Measurements from ENCODE around the gene C7orf25.

Gene C7orf25

GRCh38 chr7:42911454-42912447 lies at the start of gene C7orf25:
Gene C7orf25 (minus strand): TSS chr7:42912070. CDS start chr7:42910900, 1,170 bp downstream.
- peak; percentile 97 for DNase-seq (ENCODE audit: low spot score)

GRCh38 chr7:42961170-42961569 lies 49.3 kb upstream of the C7orf25 start:
- no peak for DNase-seq (ENCODE audit: low spot score)

- DNase-seq (ENCODE audit: low spot score), result no peak
These were observed 48.9 kb upstream of the C7orf25 start for GRCh38 chr7:42960762-42961161.

DNA sequence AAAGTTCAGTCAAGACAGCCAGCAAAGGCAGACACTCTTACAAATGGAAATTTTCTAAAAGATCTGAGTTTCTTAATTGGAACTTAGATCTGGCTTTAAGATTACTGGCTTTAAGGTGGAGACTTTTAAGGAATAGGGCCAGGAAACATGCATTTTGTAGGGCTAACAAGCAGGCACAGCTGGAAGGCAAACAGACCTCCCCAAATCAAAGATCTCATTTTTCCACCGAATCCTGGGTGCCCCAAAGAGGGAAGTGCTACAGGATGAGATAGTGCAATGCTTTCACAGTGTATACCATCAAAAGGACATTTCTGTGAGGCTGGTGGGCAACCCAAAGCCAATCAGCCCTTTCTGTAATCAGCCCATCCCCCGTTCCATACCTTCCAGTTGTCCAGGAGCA lies 47.7 kb upstream of the C7orf25 start:
- DNase-seq (ENCODE audit: low spot score), result no peak

DNA sequence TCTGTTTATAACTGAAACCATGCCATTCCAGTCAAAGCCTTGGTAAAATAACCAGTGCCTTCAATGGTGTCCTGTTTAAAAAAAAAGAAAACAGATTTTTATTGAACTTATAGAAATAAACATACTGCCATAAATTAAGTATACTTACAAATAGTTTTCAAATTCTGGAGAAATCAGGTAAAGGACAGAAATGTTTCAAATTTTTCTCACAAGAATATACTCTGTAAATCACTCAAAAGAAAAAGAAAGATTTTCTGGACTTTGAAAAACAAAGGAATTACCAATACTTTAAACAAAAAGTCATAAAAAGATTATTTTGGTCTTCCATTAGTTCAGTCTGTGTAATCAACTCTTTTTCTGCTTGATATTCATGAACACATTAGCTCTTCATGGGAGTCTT lies 44.2 kb upstream of the C7orf25 start:
- no peak for DNase-seq (ENCODE audit: low spot score)

DNA sequence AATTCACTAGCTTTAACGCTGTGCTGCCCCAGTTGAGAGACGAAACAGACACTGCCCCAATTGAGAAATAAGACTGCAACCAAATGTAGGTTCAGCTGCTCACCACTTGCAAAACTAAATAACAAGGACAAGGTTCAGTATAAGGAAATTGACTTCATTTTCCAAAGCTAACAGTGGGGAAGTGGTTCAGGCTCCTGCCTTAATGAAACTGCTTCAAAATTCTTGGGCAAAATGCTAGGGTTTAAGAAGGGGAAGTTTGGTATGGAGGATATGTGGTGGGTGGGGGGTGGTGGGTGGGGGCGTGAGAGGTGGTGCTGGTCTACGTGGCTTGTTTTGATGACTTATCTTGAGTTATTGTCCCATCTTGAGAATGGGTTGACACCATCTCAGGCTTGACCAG lies 42.1 kb upstream of the C7orf25 start:
- DNase-seq (ENCODE audit: low spot score), result no peak

GRCh38 chr7:42952328-42952727 lies 40.5 kb upstream of the C7orf25 start:
- no peak for DNase-seq (ENCODE audit: low spot score)

- DNase-seq (ENCODE audit: low spot score), result no peak
These were observed 38.5 kb upstream of the C7orf25 start for GRCh38 chr7:42950417-42950816.

- DNase-seq (ENCODE audit: low spot score), result no peak
These were observed 35.7 kb upstream of the C7orf25 start for GRCh38 chr7:42947521-42947920.

DNA sequence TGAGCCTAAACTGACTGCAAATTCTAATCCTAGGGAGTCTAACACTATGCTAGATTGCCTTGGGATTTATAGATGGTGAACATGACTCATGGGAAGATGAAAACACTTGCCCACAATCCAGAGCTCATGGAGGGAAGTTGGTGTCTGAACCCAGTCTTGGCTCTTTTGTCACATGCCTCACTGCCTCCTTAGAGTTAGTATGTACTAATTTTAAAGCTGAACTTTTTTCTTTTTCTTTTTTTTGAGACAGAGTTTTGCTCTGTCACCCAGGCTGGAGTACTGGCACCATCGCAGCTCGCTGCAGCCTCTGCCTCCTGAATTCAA lies 34.7 kb upstream of the C7orf25 start:
- no peak for DNase-seq (ENCODE audit: low spot score)

DNA sequence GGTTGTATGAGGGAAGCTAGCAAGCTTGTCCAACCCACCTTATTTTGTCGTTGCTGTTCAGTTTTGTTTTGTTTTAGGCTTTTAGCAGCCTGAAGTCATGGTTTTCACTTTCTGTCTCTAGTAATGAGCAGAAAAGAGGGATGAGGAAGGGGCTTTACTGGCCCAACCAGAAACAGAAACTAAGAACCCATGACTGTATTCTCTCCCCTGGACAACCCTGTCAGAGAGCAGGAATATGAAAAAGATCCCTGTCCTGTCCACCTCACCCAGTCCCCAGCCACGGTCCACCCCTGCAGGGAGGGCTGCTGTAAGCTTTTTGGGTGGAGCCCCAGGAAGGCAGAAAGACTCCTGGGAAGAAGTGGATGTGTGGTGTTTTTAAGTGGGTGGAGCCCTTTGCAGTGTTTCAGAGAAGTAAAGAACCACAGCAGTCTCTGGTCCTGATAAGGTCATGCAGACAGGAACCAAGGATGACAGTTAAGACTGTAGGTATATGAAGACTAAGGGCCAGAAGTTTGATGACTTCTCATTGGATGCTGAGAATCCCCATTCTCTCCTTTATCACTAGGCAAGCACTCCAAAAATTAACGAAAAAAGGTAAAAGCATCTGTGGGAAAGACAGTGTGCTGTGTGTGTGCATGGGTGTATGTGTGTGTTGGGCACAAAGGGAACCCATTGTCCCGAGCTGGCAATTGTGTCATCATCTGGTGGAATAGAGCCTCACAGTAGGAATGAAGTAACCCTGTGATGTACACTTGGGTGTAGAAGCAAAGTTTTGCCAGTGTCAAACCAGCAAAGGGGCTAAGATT lies 34.2 kb upstream of the C7orf25 start:
- no peak for DNase-seq (ENCODE audit: low spot score)

GRCh38 chr7:42940985-42941847 lies 29.3 kb upstream of the C7orf25 start:
- DNase-seq (ENCODE audit: low spot score), result peak; percentile 80

DNA sequence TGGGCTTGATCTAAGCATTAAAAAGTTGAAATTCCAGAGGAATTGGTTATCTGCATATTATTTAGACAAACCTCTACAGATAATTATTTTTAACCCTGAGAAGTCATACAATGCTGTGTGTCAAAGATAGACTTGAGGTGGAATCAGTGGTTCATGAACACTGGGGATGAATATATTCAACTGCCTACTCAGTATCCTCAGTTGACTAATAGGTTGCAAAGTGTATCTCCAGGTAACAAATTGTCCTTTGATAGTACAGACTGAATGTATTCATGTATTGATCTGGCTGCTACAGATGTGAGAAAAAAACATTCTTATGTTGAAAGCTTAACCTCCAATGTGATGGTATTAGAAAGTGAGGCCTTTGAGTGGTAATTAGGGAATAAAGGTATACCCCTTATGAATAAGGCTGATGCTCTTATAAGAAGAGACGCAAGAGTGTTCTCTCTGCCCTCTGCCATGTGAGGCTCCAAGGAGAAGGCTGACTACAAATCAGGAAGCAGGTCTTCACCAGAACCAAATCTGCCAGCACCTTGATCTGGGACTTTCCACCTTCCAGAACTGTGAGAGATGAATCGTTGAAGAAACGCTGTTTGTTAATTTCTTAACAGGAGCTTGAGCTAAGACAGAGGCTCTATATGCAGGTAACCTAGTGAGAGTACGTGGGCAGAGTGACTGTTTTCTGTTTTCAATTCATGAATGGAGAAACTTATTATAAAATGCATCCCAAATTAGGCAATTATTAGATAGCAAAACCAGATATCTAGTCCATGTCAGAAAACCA lies 27.8 kb upstream of the C7orf25 start:
- no peak for DNase-seq (ENCODE audit: low spot score)

GRCh38 chr7:42935861-42936260 lies 24.0 kb upstream of the C7orf25 start:
- DNase-seq (ENCODE audit: low spot score), result no peak

DNA sequence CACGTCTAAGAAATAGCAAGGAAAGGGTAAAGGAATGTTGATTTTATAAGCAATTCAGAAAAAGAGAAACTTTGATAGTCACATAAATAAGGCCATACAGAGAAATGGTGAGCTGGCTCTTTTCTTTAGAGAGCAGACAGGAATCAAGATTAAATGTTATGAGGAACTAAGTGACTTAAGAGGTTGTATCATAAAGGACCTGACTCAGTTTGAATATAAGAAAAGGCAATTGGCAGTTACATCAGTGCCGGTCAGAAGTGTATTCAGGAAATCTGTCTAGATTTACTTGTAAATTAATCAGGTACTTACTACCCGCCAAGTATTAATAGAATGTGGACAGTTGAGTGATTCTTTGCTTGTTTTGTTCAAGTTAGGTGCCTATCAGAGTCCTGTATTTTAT lies 22.4 kb upstream of the C7orf25 start:
- DNase-seq (ENCODE audit: low spot score), result no peak

DNA sequence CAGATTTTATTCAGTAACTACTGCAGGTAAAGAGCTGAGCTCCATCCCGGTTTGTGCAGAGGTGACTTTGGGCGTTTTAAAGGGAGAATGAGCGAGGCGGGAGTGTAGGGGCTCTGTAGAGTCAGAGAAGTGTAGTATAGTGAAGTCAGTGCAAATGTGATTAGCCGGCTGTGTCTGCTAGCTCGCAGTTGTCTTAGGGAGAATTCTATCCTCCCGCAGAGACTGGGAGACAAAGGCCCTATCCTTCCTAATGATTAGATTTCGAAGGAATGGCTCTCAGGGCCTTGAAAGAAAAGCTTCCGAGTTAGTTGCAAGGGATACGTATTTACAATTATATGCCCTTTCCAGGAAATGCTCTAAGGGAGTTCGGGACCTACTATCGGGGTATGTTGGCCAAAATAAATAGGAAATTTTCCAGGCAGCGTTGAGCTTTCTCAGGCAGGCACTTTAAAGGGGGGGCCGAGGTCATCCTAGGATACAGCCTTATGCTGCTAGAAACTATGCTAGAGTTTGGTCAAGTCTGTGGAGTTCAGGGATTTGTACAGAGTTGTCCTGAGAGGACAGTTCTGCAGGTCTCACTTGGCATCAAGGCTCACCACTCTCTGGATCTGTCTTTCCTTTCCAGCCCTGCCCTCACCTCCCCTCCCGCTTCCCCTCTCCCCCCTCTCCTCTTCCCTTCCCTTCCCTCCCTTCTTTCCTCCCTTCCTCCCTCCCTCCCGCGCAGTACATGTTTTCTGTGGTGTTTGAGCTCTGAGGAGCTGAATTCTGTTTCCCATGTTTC lies 21.1 kb upstream of the C7orf25 start:
- no peak for DNase-seq (ENCODE audit: low spot score)

DNA sequence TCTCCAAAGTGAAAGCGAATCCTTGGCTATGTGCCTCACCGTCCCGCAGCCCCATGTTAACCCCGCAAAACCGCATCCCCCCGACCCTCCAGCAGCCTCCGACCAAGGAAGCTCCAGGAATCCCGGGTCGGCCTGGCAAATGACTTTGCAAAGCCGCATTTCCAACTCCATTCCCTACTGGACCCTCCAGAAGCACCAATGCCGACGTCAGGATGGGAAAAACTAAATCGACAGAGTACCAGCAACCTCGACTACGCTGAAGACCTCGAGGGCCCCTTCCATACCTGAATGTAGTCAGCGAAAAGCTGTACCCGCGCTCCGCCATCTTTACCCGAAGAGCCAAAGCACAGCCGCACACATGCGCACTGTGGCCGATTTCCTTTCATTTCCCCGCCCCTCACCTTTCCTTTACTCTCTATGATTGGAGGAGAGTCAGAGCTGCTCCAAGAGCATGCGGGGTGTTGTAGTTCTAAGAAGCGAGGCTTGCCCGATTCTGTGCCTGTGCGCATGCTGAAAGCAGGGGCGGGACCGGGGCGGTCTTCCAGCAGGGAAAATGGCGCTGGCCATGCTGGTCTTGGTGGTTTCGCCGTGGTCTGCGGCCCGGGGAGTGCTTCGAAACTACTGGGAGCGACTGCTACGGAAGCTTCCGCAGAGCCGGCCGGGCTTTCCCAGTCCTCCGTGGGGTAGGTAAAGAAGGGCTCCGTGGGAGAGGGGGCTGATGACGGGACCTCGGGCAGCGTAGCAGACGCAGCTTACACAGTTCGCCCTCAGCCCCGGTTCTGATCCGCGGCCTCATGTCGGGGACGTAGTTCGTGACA lies 20.2 kb upstream of the C7orf25 start, which contains the start of the genes MRPL32 and PSMA2:
TSS of gene MRPL32 (plus strand) at position 543 of the 818 bp plus-strand sequence. CDS start at position 554, 11 bp downstream.
TSS of gene PSMA2 (minus strand) at position 341 of the 818 bp plus-strand sequence. CDS start at position 325, 16 bp downstream.
- peak; percentile 95 for DNase-seq (ENCODE audit: low spot score)

GRCh38 chr7:42931447-42931833 lies 19.6 kb upstream of the C7orf25 start:
- DNase-seq (ENCODE audit: low spot score), result no peak

DNA sequence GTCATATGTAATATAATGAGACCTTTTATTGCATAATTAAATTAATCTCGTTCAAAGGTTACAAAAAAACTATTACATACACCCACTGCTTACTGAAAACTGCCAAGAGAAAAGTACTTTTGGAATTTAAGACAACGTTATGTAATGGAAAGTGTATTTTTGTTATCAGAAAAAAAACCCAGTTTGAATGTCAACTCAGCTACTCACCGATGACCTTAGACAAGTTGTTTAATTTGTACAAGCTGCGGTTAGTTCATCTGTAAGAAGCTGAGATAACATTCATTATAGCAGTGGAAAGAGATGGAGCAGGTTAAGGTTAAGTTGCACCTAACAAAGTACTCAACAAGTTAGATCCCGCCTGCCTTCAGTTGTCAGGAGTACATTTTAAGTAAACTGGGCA lies 19.0 kb upstream of the C7orf25 start:
- DNase-seq (ENCODE audit: low spot score), result no peak

Data from left forelimb (tissue), 1 donor.